ENCODE measurements around the gene TTC24.
"Not testable (repeated sequence)": the region's sequence is repeated elsewhere in the genome, so short reads cannot be mapped to it uniquely, and the experiment has no call there.

TTC24 gene

GRCh38 chr1:156598731-156599432, 19.4 kb downstream of the TTC24 start:
- Mint-ChIP-seq H3K4me3 (no peak overlapping the region), H3K27me3 (no peaks in the 10 kb centered on the region), H3K36me3 (peaks cover 20 to 43% of the 10 kb centered on the region in 2 donors), H3K27ac (peak overlapping the region; percentile 70), H3K4me1 (peaks cover 29 to 43% of the 10 kb centered on the region in 2 donors), H3K9me3 (no peaks in the 10 kb centered on the region)
- ATAC-seq (replicated peaks) (no peak), DNase-seq (no peak)

DNA sequence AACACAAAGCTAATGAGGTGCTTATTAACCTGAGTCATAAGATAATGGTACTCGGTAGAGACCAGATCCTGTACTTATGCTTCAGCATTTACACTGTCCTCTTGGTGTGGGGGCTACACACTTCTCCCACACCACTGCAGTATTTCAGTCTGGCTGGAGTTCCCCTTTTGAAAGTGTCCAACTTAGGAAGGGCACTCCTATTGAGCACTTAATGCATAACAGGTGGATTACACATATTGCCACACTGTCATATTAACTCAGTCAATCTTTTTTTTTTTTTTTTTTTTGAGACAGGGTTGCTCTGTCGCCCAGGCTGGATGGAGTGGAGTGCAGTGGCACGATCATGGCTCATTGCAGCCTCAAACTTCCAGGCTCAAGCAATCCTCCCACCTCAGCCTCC, 20.3 kb downstream of the TTC24 start:
- H3K36me3 Mint-ChIP-seq: peaks cover 20 to 42% of the 10 kb centered on the region in 2 donors
- ATAC-seq (replicated peaks) (peak; percentile 70 to 79), DNase-seq (no peak)
- H3K4me1 Mint-ChIP-seq: peaks cover 28 to 40% of the 10 kb centered on the region in 2 donors
- H3K27ac Mint-ChIP-seq: peak overlapping the region; percentile 99
- H3K4me3 Mint-ChIP-seq: peak overlapping the region; percentile 90 to 99
- H3K9me3 Mint-ChIP-seq: no peaks in the 10 kb centered on the region
- no peaks in the 10 kb centered on the region for H3K27me3 Mint-ChIP-seq

DNA sequence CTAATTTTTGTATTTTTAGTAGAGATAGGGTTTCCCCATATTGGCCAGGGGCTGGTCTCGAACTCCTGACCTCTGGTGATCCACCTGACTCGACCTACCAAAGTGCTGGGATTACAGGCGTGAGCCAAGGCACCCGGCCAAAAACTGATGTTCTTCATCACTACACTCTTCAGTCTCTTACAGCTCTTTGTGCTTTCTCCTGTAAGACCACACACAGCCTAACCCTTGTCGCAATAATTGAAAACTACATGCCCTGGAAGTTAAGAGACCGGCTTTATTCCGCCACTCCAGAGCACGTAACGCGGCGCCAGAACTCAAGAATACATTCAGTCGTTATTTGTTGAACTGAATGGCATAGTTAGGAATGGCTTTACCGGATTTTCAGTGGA, 21.2 kb downstream of the TTC24 start:
- DNase-seq: no peak
- Mint-ChIP-seq H3K4me1 (peaks cover 20 to 34% of the 10 kb centered on the region in 2 donors), H3K27ac (peak overlapping the region; percentile 99), H3K27me3 (no peaks in the 10 kb centered on the region), H3K4me3 (peak overlapping the region; percentile 90 to 99), H3K9me3 (no peaks in the 10 kb centered on the region), H3K36me3 (peaks cover 17 to 33% of the 10 kb centered on the region in 2 donors)
- ATAC-seq (replicated peaks): peak in 1 of 2 donors; percentile 6

DNA sequence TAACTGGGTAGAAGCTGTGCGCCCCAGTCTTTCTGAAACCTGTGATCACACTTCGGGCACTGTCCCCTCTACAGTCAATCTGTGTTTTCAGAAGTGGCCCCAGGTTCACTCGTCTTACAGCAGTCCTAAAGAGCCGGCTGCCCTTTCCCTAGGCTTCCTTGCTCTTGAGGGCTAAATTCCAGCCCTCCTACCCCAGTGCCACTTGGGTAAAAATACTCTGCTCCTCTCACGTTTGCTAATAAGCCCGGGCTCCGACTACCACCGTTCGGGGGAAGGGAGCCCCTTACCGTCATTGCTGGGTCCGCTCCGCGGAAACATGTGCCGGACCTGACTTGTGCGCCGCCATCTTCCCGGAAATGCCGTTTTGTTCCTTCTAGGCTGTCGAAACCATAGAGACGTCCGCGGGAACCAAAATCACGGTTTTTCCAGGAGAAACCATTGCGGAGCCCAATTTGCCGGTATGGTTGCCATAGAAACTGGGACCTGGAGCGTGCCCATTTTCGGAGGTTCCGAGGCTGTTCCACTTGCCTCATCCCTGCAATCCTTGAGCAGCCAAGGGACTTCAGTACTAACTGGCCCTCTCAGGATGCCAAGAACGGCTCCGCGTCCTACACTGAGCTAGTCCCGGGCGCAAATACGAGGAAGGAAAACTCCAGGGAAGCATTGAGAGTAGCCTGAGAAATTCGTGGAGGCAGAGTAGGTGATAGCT, 21.8 kb downstream of the TTC24 start, which contains the start of gene GPATCH4:
TSS of gene GPATCH4 (minus strand) at position 358 of the 709 bp plus-strand sequence.
- H3K27ac Mint-ChIP-seq: peak within 1 kb of the TSS; percentile 99
- peak within 1 kb of the TSS; percentile 90 to 99 for H3K4me3 Mint-ChIP-seq
- H3K27me3 Mint-ChIP-seq: no peaks in the 10 kb centered on the region
- DNase-seq (peak; percentile 71), ATAC-seq (replicated peaks) (peak; percentile 76 to 88)
- no peaks in the 10 kb centered on the region for H3K9me3 Mint-ChIP-seq
- H3K4me1 Mint-ChIP-seq: peaks cover 20 to 34% of the 10 kb centered on the region in 2 donors
- peaks cover 17 to 31% of the 10 kb centered on the region in 2 donors for H3K36me3 Mint-ChIP-seq

GRCh38 chr1:156601892-156602291, 22.4 kb downstream of the TTC24 start:
- Mint-ChIP-seq H3K36me3 (peaks cover 16 to 27% of the 10 kb centered on the region in 2 donors), H3K4me1 (peaks cover 17 to 31% of the 10 kb centered on the region in 2 donors), H3K9me3 (no peaks in the 10 kb centered on the region), H3K27me3 (no peaks in the 10 kb centered on the region), H3K27ac (peak overlapping the region; percentile 99), H3K4me3 (peak overlapping the region; percentile 90 to 99)
- DNase-seq (no peak), ATAC-seq (replicated peaks) (peak; percentile 38 to 64)

DNA sequence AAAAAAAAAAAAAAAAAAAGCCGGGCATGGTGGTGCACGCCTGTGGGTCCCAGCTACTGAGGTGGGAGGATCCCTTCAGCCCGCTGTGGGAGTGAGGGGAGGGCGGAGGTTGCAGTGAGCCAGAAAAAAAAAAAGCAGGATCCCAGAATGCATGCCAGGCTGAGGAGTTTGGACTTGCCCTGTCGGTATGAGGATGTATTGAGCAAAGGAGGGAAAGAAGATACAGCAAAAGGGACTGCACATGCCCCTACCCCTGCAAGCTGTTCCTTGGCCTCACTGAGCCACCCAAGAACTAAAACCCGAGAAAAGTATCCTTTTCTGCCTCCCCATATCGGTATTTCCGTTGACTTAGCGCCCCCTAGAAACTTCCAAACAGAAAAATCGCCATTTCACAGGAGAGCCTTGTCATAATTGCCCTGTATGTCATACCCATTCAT, 23.1 kb downstream of the TTC24 start:
- Mint-ChIP-seq H3K9me3 (no peaks in the 10 kb centered on the region), H3K27ac (no peak overlapping the region), H3K27me3 (no peaks in the 10 kb centered on the region), H3K4me1 (peaks cover 17 to 33% of the 10 kb centered on the region in 2 donors), H3K36me3 (peaks cover 12 to 22% of the 10 kb centered on the region in 2 donors), H3K4me3 (peak overlapping the region; percentile 53 to 90)
- DNase-seq (no peak), ATAC-seq (replicated peaks) (no peak)

- peaks cover 8 to 29% of the 10 kb centered on the region in 2 donors for H3K4me1 Mint-ChIP-seq
- H3K9me3 Mint-ChIP-seq, H3K27me3 Mint-ChIP-seq, DNase-seq, H3K4me3 Mint-ChIP-seq, H3K27ac Mint-ChIP-seq, H3K36me3 Mint-ChIP-seq: not testable (repeated sequence)
- ATAC-seq (replicated peaks): peak; percentile 77 to 83
Measured at GRCh38 chr1:156607344-156607743, 27.8 kb downstream of the TTC24 start.

GRCh38 chr1:156608036-156608674, 28.6 kb downstream of the TTC24 start:
- Mint-ChIP-seq H3K27ac (no peak overlapping the region), H3K27me3 (peaks cover 11 to 15% of the 10 kb centered on the region in 2 donors), H3K4me3 (no peak overlapping the region), H3K9me3 (no peaks in the 10 kb centered on the region), H3K36me3 (no peaks in the 10 kb centered on the region), H3K4me1 (peaks cover 10 to 22% of the 10 kb centered on the region in 2 donors)
- ATAC-seq (replicated peaks): peak; percentile 93 to 95
- DNase-seq: peak; percentile 58

GRCh38 chr1:156608981-156609380, 29.5 kb downstream of the TTC24 start:
- H3K9me3 Mint-ChIP-seq: no peaks in the 10 kb centered on the region
- DNase-seq (peak; percentile 32), ATAC-seq (replicated peaks) (peak; percentile 66 to 70)
- peaks cover 15 to 16% of the 10 kb centered on the region in 2 donors for H3K27me3 Mint-ChIP-seq
- peaks cover 10 to 22% of the 10 kb centered on the region in 2 donors for H3K4me1 Mint-ChIP-seq
- H3K27ac Mint-ChIP-seq: no peak overlapping the region
- no peaks in the 10 kb centered on the region for H3K36me3 Mint-ChIP-seq
- H3K4me3 Mint-ChIP-seq: no peak overlapping the region

DNA sequence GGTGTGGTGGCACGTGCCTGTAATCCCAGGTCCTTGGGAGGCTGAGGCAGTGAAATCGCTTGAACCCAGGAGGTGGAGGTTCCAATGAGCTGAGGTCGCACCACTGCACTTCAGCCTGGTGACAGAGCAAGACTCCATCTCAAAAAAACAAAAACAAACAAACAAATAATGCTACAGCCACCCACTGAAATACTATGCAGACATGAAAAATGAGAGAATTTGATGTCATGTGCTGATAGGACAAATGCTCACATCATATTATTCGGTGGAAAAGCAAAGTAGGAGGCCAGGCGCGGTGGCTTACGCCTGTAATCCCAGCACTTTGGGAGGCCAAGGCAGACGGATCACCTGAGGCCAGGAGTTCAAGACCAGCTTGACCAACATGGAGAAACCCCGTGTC, 30.5 kb downstream of the TTC24 start:
- Mint-ChIP-seq H3K4me1 (peaks cover 10 to 22% of the 10 kb centered on the region in 2 donors), H3K27me3 (peaks cover 17 to 26% of the 10 kb centered on the region in 2 donors)
- DNase-seq; H3K27ac Mint-ChIP-seq; ATAC-seq (replicated peaks); H3K36me3 Mint-ChIP-seq; H3K4me3 Mint-ChIP-seq; H3K9me3 Mint-ChIP-seq: not testable (repeated sequence)

DNA sequence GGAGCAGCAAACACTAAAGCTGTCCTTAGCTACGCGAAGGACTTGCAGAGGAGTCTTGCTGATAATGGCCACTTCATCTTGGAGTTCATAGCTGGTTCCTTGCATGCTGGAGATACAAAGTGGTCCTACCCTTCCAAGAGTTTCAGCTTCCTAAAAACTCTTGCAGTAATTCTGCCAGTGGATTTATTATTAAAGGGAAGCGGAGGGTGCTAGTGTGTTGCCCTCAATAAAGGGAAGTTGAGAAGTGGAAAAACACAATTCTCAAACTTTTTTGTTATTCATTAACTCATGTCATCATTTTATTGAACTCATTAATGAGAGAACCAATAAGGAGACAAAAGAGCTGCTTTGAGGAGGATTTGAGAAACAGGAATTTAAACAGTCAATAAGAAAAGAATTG, 33.1 kb downstream of the TTC24 start:
- Mint-ChIP-seq H3K27ac (no peak overlapping the region), H3K4me1 (peaks cover 5 to 19% of the 10 kb centered on the region in 2 donors), H3K36me3 (no peaks in the 10 kb centered on the region), H3K27me3 (peaks cover 29 to 43% of the 10 kb centered on the region in 2 donors), H3K9me3 (no peaks in the 10 kb centered on the region), H3K4me3 (no peak overlapping the region)
- no peak for ATAC-seq (replicated peaks)
- DNase-seq: no peak

- H3K27ac Mint-ChIP-seq: no peak overlapping the region
Measured at GRCh38 chr1:156615946-156616345, 36.4 kb downstream of the TTC24 start.

GRCh38 chr1:156616463-156616862, 36.9 kb downstream of the TTC24 start:
- H3K4me3 Mint-ChIP-seq: no peak overlapping the region
- no peaks in the 10 kb centered on the region for H3K36me3 Mint-ChIP-seq
- H3K9me3 Mint-ChIP-seq: no peaks in the 10 kb centered on the region
- H3K27me3 Mint-ChIP-seq: peaks cover 47 to 70% of the 10 kb centered on the region in 2 donors
- no peak overlapping the region for H3K27ac Mint-ChIP-seq
- ATAC-seq (replicated peaks) (no peak), DNase-seq (no peak)
- H3K4me1 Mint-ChIP-seq: peaks cover 3 to 4% of the 10 kb centered on the region in 2 donors

More at GRCh38 chr1:156615946-156616345, 36.4 kb downstream of the TTC24 start:
- Mint-ChIP-seq H3K4me3 (no peak overlapping the region), H3K27me3 (peaks cover 43 to 65% of the 10 kb centered on the region in 2 donors), H3K4me1 (peaks cover 3 to 4% of the 10 kb centered on the region in 2 donors), H3K9me3 (no peaks in the 10 kb centered on the region), H3K36me3 (no peaks in the 10 kb centered on the region)
- DNase-seq (no peak), ATAC-seq (replicated peaks) (no peak)

- no peaks in the 10 kb centered on the region for H3K36me3 Mint-ChIP-seq
- ATAC-seq (replicated peaks): no peak
- no peaks in the 10 kb centered on the region for H3K9me3 Mint-ChIP-seq
- no peak within 1 kb of the TSS for H3K27ac Mint-ChIP-seq
- peaks cover 53 to 80% of the 10 kb centered on the region in 2 donors for H3K27me3 Mint-ChIP-seq
- H3K4me3 Mint-ChIP-seq: no peak within 1 kb of the TSS
- no peak for DNase-seq
- H3K4me1 Mint-ChIP-seq: peaks cover 2 to 16% of the 10 kb centered on the region in 2 donors
Measured at GRCh38 chr1:156618853-156619581, 39.5 kb downstream of the TTC24 start, which contains the start of gene HAPLN2. Gene HAPLN2 (plus strand): TSS chr1:156619415. CDS start chr1:156623491, 4,076 bp downstream.
